Sigmoid colon (tissue), 4 donors: ENCODE data around the gene OMP.

ENCODE experiments used
- EP300 ChIP-seq, 4 donors: sonication (generic); formaldehyde crosslinking; IDR thresholded peaks; one replicate each; pipeline ENCODE4 v1.6.1; 2017; ENCODE audit warnings: antibody characterized with exemption in 4 of 4
- POLR2AphosphoS5 ChIP-seq, 4 donors: sonication (generic); formaldehyde crosslinking; IDR thresholded peaks; one replicate each; pipeline ENCODE4 v1.6.1; 2017; ENCODE audit warnings: antibody characterized with exemption in 4 of 4
- TF ChIP-seq, protein P1 (sequence below), 4 experiments: fragments of 450-650 bp in 3 of 4; fragments of 200-600 bp in 1 of 4; IDR thresholded peaks; one replicate each; pipeline ENCODE4 v1.5.1; 2016 to 2019; ENCODE audit warnings: antibody characterized with exemption in 4 of 4, mild to moderate bottlenecking in 3 of 4, moderate library complexity in 2 of 4

GRCh38 chr11:77106321-77106720 is 3.7 kb downstream of the OMP start:
- TF ChIP-seq, protein P1, sequence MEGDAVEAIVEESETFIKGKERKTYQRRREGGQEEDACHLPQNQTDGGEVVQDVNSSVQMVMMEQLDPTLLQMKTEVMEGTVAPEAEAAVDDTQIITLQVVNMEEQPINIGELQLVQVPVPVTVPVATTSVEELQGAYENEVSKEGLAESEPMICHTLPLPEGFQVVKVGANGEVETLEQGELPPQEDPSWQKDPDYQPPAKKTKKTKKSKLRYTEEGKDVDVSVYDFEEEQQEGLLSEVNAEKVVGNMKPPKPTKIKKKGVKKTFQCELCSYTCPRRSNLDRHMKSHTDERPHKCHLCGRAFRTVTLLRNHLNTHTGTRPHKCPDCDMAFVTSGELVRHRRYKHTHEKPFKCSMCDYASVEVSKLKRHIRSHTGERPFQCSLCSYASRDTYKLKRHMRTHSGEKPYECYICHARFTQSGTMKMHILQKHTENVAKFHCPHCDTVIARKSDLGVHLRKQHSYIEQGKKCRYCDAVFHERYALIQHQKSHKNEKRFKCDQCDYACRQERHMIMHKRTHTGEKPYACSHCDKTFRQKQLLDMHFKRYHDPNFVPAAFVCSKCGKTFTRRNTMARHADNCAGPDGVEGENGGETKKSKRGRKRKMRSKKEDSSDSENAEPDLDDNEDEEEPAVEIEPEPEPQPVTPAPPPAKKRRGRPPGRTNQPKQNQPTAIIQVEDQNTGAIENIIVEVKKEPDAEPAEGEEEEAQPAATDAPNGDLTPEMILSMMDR (IDR thresholded peaks at IDR 0.05): no peak
- no peak for TF ChIP-seq POLR2AphosphoS5 (IDR thresholded peaks at IDR 0.05)
- no peak for TF ChIP-seq EP300 (IDR thresholded peaks at IDR 0.05)
